Common myeloid progenitor, CD34-positive (primary cell): ENCODE data around the gene SRCIN1.

Source experiments
- CTCF ChIA-PET: fragments of 350-600 bp; sonication (Branson Sonifier 250); formaldehyde crosslinking; loops from one replicate; lab custom pipeline; 2021; ENCODE audit warnings: antibody characterized with exemption; lab: Charles Lee
- POLR2A ChIA-PET: fragments of 350-600 bp; sonication (Branson Sonifier 250); formaldehyde crosslinking; loops from one replicate; lab custom pipeline; 2021; ENCODE audit warnings: antibody characterized with exemption; lab: Charles Lee
- DNase-seq, 3 donors: peaks; one replicate each; pipeline versions ENCODE4 v3.0.0 to v3.0.0-alpha.2; 2013
- H3K27ac ChIP-seq, 2 experiments: 1 replicate in 1 of 2; 2 replicates in 1 of 2; pipeline ENCODE4 v1.7.0; 2013; ENCODE audit warnings: inconsistent platforms in 2 of 2, low read length in 2 of 2, mild to moderate bottlenecking in 2 of 2, low read depth in 1 of 2, moderate library complexity in 1 of 2; ENCODE audit not compliant: severe bottlenecking in 2 of 2, insufficient read depth in 1 of 2, poor library complexity in 1 of 2
- H3K27me3 ChIP-seq, 5 experiments: replicated peaks in 2 of 5; 1 replicate in 3 of 5; 2 replicates in 2 of 5; pipeline versions ENCODE4 v1.6.1 to v1.7.0; 2013; ENCODE audit warnings: low read length in 4 of 5, mild to moderate bottlenecking in 2 of 5, moderate library complexity in 2 of 5, inconsistent platforms in 1 of 5; ENCODE audit not compliant: insufficient read depth in 5 of 5, control insufficient read depth in 4 of 5
- H3K36me3 ChIP-seq, 4 experiments: 1 replicate in 2 of 4; 2 replicates in 2 of 4; pipeline versions ENCODE4 v1.6.1 to v1.7.0; 2013; ENCODE audit warnings: low read length in 3 of 4, control low read depth in 1 of 4, mild to moderate bottlenecking in 1 of 4; ENCODE audit not compliant: control insufficient read depth in 4 of 4, insufficient read depth in 4 of 4
- H3K4me1 ChIP-seq, 4 experiments: 1 replicate in 3 of 4; 2 replicates in 1 of 4; pipeline versions ENCODE4 v1.6.1 to v1.7.1; 2013; ENCODE audit warnings: low read length in 3 of 4, mild to moderate bottlenecking in 3 of 4, control low read depth in 1 of 4, inconsistent platforms in 1 of 4, moderate library complexity in 1 of 4; ENCODE audit not compliant: control insufficient read depth in 4 of 4, insufficient read depth in 4 of 4; ENCODE audit errors: control extremely low read depth in 1 of 4
- H3K4me3 ChIP-seq, 7 experiments: 1 replicate in 4 of 7; 2 replicates in 3 of 7; pipeline versions ENCODE4 v1.5.1 to v1.7.0; 2013; ENCODE audit warnings: mild to moderate bottlenecking in 7 of 7, low read length in 6 of 7, moderate library complexity in 6 of 7, inconsistent platforms in 2 of 7, low read depth in 2 of 7, control low read depth in 1 of 7; ENCODE audit not compliant: insufficient read depth in 4 of 7, control insufficient read depth in 1 of 7; ENCODE audit errors: extremely low read depth in 1 of 7
- H3K9me3 ChIP-seq, 5 experiments: 1 replicate in 4 of 5; 2 replicates in 1 of 5; pipeline versions ENCODE4 v1.6.1 to v1.7.1; 2013; ENCODE audit warnings: low read length in 4 of 5, mild to moderate bottlenecking in 2 of 5, inconsistent platforms in 1 of 5, low read depth in 1 of 5, moderate library complexity in 1 of 5; ENCODE audit not compliant: control insufficient read depth in 4 of 5, insufficient read depth in 2 of 5; ENCODE audit errors: control extremely low read depth in 1 of 5
- WGBS: methylation state at CpG from one replicate; pipeline ENCODE4 v1.1.5; 2013; ENCODE audit not compliant: insufficient coverage; 5-methylcytosine and 5-hydroxymethylcytosine counted together

Gene SRCIN1

GRCh38 chr17:38592487-38592886 lies 13.3 kb downstream of the SRCIN1 start:
- POLR2A ChIA-PET = no interaction called here
- DNase-seq = no peak
- H3K4me1 ChIP-seq = peaks cover 12 to 39% (median 32%) of the 10 kb centered on the region in 4 experiments

GRCh38 chr17:38591759-38592241 lies 14.0 kb downstream of the SRCIN1 start:
- Histone ChIP-seq H3K27ac (no peak overlapping the region), H3K36me3 (no peaks in the 10 kb centered on the region), H3K4me1 (peaks cover 12 to 46% (median 39%) of the 10 kb centered on the region in 4 experiments), H3K27me3 (peaks cover 0 to 84% (median 48%) of the 10 kb centered on the region in 5 experiments), H3K9me3 (no peaks in the 10 kb centered on the region), H3K4me3 (no peak overlapping the region)
- ChIA-PET POLR2A (interaction anchor here (0.6 kb wide), 1 partner anchor 993 kb away, joined by 3 read pairs; no protein-coding TSS in a partner anchor), CTCF (interaction anchor here (1.1 to 1.7 kb wide), 5 partner anchors 7 to 75 kb away, joined by 3 to 5 read pairs (median 4); no protein-coding TSS in a partner anchor)
- DNase-seq = peak; percentile 56 to 78 (median 73)
- 2% methylated on average over 5 of the region's 5 CpGs for WGBS

More at GRCh38 chr17:38592487-38592886, 13.3 kb downstream of the SRCIN1 start:
- CTCF ChIA-PET = interaction anchor here (1.6 to 1.7 kb wide), 2 partner anchors 8 to 15 kb away, joined by 4 to 5 read pairs; no protein-coding TSS in a partner anchor
- no peaks in the 10 kb centered on the region for H3K36me3 ChIP-seq
- H3K9me3 ChIP-seq = no peaks in the 10 kb centered on the region
- no peak overlapping the region for H3K27ac ChIP-seq
- H3K4me3 ChIP-seq = no peak overlapping the region
- H3K27me3 ChIP-seq = peaks cover 0 to 84% (median 50%) of the 10 kb centered on the region in 5 experiments

- H3K4me1 ChIP-seq = peaks cover 12 to 53% (median 45%) of the 10 kb centered on the region in 4 experiments
- no peaks in the 10 kb centered on the region for H3K9me3 ChIP-seq
- POLR2A ChIA-PET = interaction anchor here (0.6 kb wide), 1 partner anchor 992 kb away, joined by 3 read pairs; no protein-coding TSS in a partner anchor
- H3K4me3 ChIP-seq = no peak overlapping the region
- WGBS = 35% methylated on average over 6 of the region's 6 CpGs
- no peaks in the 10 kb centered on the region for H3K36me3 ChIP-seq
- DNase-seq = peak in 2 of 3 donors; percentile 73 to 74
- CTCF ChIA-PET = interaction anchor here (1.1 to 1.6 kb wide), 5 partner anchors 14 to 75 kb away, joined by 3 to 4 read pairs (median 3); no protein-coding TSS in a partner anchor
- no peak overlapping the region for H3K27ac ChIP-seq
- H3K27me3 ChIP-seq = peaks cover 0 to 84% (median 49%) of the 10 kb centered on the region in 5 experiments
Measured at GRCh38 chr17:38590988-38591758, 14.6 kb downstream of the SRCIN1 start.

GRCh38 chr17:38589462-38590114 lies 16.2 kb downstream of the SRCIN1 start:
- Histone ChIP-seq H3K4me1 (peaks cover 12 to 62% (median 49%) of the 10 kb centered on the region in 4 experiments), H3K9me3 (no peaks in the 10 kb centered on the region), H3K4me3 (no peak overlapping the region), H3K27ac (no peak overlapping the region), H3K27me3 (peaks cover 0 to 84% (median 48%) of the 10 kb centered on the region in 5 experiments), H3K36me3 (no peaks in the 10 kb centered on the region)
- ChIA-PET POLR2A (interaction anchor here (0.6 kb wide), 1 partner anchor 18 kb away, joined by 3 read pairs; no protein-coding TSS in a partner anchor), CTCF (interaction anchor here (1.1 to 4.6 kb wide), 5 partner anchors 8 to 35 kb away, joined by 3 to 28 read pairs (median 3); partner anchors contain the start of gene SRCIN1)
- DNase-seq = no peak
- 85% methylated on average over 7 of the region's 10 CpGs for WGBS

- WGBS = 84% methylated on average over 9 of the region's 9 CpGs
- ChIA-PET CTCF (interaction anchor here (1.3 to 4.6 kb wide), 6 partner anchors 9 to 33 kb away, joined by 3 to 28 read pairs (median 8); partner anchors contain the start of gene SRCIN1), POLR2A (no interaction called here)
- DNase-seq = no peak
- no peaks in the 10 kb centered on the region for H3K9me3 ChIP-seq
- H3K4me3 ChIP-seq = no peak overlapping the region
- peaks cover 12 to 64% (median 50%) of the 10 kb centered on the region in 4 experiments for H3K4me1 ChIP-seq
- H3K27ac ChIP-seq = no peak overlapping the region
- peaks cover 0 to 84% (median 44%) of the 10 kb centered on the region in 5 experiments for H3K27me3 ChIP-seq
- H3K36me3 ChIP-seq = no peaks in the 10 kb centered on the region
Measured at GRCh38 chr17:38588788-38589174, 17.0 kb downstream of the SRCIN1 start.

- Histone ChIP-seq H3K27me3 (peaks cover 0 to 80% (median 38%) of the 10 kb centered on the region in 5 experiments), H3K27ac (no peak overlapping the region), H3K9me3 (no peaks in the 10 kb centered on the region), H3K4me1 (peaks cover 12 to 64% (median 50%) of the 10 kb centered on the region in 4 experiments), H3K4me3 (no peak overlapping the region), H3K36me3 (no peaks in the 10 kb centered on the region)
- WGBS = 17% methylated on average over 6 of the region's 13 CpGs
- peak in 2 of 3 donors; percentile 61 to 64 for DNase-seq
- ChIA-PET POLR2A (interaction anchor here (0.6 to 1.1 kb wide), 2 partner anchors 10 to 79 kb away, joined by 3 to 4 read pairs; no protein-coding TSS in a partner anchor), CTCF (interaction anchor here (1.1 to 4.6 kb wide), 8 partner anchors 10 to 80 kb away, joined by 3 to 28 read pairs (median 8); partner anchors contain the start of gene SRCIN1)
Measured at GRCh38 chr17:38587947-38588787, 17.6 kb downstream of the SRCIN1 start.
